HEK293 (cell line): ENCODE results near the gene ZDHHC1.

Experiments
- CTCF ChIA-PET: fragments of 350-600 bp; formaldehyde crosslinking; extraction: SDS; loops from one replicate; lab custom pipeline; 2021; ENCODE audit warnings: antibody characterized with exemption; lab: Yijun Ruan, JAX
- POLR2A ChIA-PET: fragments of 300-600 bp; formaldehyde crosslinking; extraction: SDS; loops from one replicate; lab custom pipeline; 2020; ENCODE audit warnings: antibody characterized with exemption, inconsistent platforms; lab: Yijun Ruan, JAX
- H3K27ac ChIP-seq: fragments of 200-500 bp; sonication (Bioruptor generic); 2 replicates; pipeline ENCODE4 v1.5.1; 2014; ENCODE audit warnings: low read depth, low read length, control low read depth, inconsistent platforms; ENCODE audit errors: extremely low read depth
- H3K36me3 ChIP-seq, 2 experiments: fragments of 200-500 bp in 1 of 2; sonication (Bioruptor generic) in 1 of 2; 1 replicate in 1 of 2; 2 replicates in 1 of 2; pipeline ENCODE4 v1.5.1; 2014 to 2017; ENCODE audit warnings: inconsistent platforms in 2 of 2, low read length in 2 of 2; ENCODE audit not compliant: control insufficient read depth in 2 of 2, insufficient read depth in 1 of 2
- H3K4me1 ChIP-seq: fragments of 200-500 bp; sonication (Bioruptor generic); 2 replicates; pipeline ENCODE4 v1.5.1; 2014; ENCODE audit warnings: mild to moderate bottlenecking, low read length, inconsistent platforms; ENCODE audit not compliant: control insufficient read depth, insufficient read depth
- H3K4me3 ChIP-seq: 2 replicates; pipeline ENCODE4 v1.5.1; 2011; ENCODE audit warnings: low read depth, mild to moderate bottlenecking, control low read depth, low read length, moderate library complexity
- H3K9me3 ChIP-seq: fragments of 200-500 bp; sonication (Bioruptor generic); 2 replicates; pipeline ENCODE4 v1.5.1; 2014; ENCODE audit warnings: low read depth, low read length, inconsistent platforms; ENCODE audit not compliant: control insufficient read depth, insufficient read depth
- EGR2 ChIP-seq: fragments of 450-650 bp; formaldehyde crosslinking; IDR thresholded peaks from 2 replicates; pipeline ENCODE4 v1.5.1; 2016; ENCODE audit warnings: low read depth, missing biosample characterization, missing genetic modification characterization
- HOXA7 ChIP-seq: sonication (generic); formaldehyde crosslinking; IDR thresholded peaks from 2 replicates; pipeline ENCODE4 v1.8.1; 2022; ENCODE audit warnings: missing genetic modification reagents, borderline replicate concordance
- HOXC10 ChIP-seq: sonication (generic); formaldehyde crosslinking; IDR thresholded peaks from 2 replicates; pipeline ENCODE4 v1.8.1; 2023; ENCODE audit warnings: mild to moderate bottlenecking, missing genetic modification reagents
- REPIN1 ChIP-seq: fragments of 450-650 bp; formaldehyde crosslinking; IDR thresholded peaks from 2 replicates; pipeline ENCODE4 v1.5.1; 2017; ENCODE audit warnings: missing biosample characterization, missing genetic modification characterization, low read depth
- SCRT1 ChIP-seq: fragments of 450-650 bp; formaldehyde crosslinking; IDR thresholded peaks from 2 replicates; pipeline ENCODE4 v1.5.1; 2016; ENCODE audit warnings: missing biosample characterization, missing genetic modification characterization, borderline replicate concordance
- ZBTB1 ChIP-seq: fragments of 450-650 bp; formaldehyde crosslinking; IDR thresholded peaks from 2 replicates; pipeline ENCODE4 v1.5.1; 2016; ENCODE audit warnings: missing biosample characterization, missing genetic modification characterization
- ZBTB8A ChIP-seq: fragments of 450-650 bp; formaldehyde crosslinking; IDR thresholded peaks from 2 replicates; pipeline ENCODE4 v1.5.1; 2016; ENCODE audit warnings: missing biosample characterization, missing genetic modification characterization
- ZIC2 ChIP-seq: fragments of 450-650 bp; formaldehyde crosslinking; IDR thresholded peaks from 2 replicates; pipeline ENCODE4 v1.5.1; 2016; ENCODE audit warnings: missing biosample characterization, missing genetic modification characterization
- ZNF121 ChIP-seq: fragments of 450-650 bp; formaldehyde crosslinking; IDR thresholded peaks from 2 replicates; pipeline ENCODE4 v1.5.1; 2016; ENCODE audit warnings: missing biosample characterization, missing genetic modification characterization
- ZNF132 ChIP-seq: fragments of 450-650 bp; formaldehyde crosslinking; IDR thresholded peaks from 2 replicates; pipeline ENCODE4 v1.5.1; 2017; ENCODE audit warnings: missing biosample characterization, missing genetic modification characterization, borderline replicate concordance
- ZNF174 ChIP-seq: fragments of 450-650 bp; formaldehyde crosslinking; IDR thresholded peaks from 2 replicates; pipeline ENCODE4 v1.5.0; 2017; ENCODE audit warnings: missing biosample characterization, mild to moderate bottlenecking, missing genetic modification characterization
- ZNF473 ChIP-seq: fragments of 450-650 bp; formaldehyde crosslinking; IDR thresholded peaks from 2 replicates; pipeline ENCODE4 v1.5.1; 2017; ENCODE audit warnings: missing biosample characterization, missing genetic modification characterization
- ZNF48 ChIP-seq: fragments of 450-650 bp; formaldehyde crosslinking; IDR thresholded peaks from 2 replicates; pipeline ENCODE4 v1.5.1; 2016; ENCODE audit warnings: missing biosample characterization, missing genetic modification characterization
- ZNF544 ChIP-seq: fragments of 450-650 bp; formaldehyde crosslinking; IDR thresholded peaks from 2 replicates; pipeline ENCODE4 v1.5.0; 2017; ENCODE audit warnings: missing biosample characterization, missing genetic modification characterization
- ZNF610 ChIP-seq: fragments of 450-650 bp; formaldehyde crosslinking; IDR thresholded peaks from 2 replicates; pipeline ENCODE4 v1.5.1; 2016; ENCODE audit warnings: missing biosample characterization, missing genetic modification characterization, borderline replicate concordance
- ZNF621 ChIP-seq: fragments of 450-650 bp; formaldehyde crosslinking; IDR thresholded peaks from 2 replicates; pipeline ENCODE4 v1.5.1; 2017; ENCODE audit warnings: missing biosample characterization, missing genetic modification characterization
- ZNF747 ChIP-seq: fragments of 450-650 bp; formaldehyde crosslinking; IDR thresholded peaks from 2 replicates; pipeline ENCODE4 v1.5.1; 2016; ENCODE audit warnings: missing biosample characterization, missing genetic modification characterization
- ZNF776 ChIP-seq: fragments of 450-650 bp; formaldehyde crosslinking; IDR thresholded peaks from 2 replicates; pipeline ENCODE4 v1.5.0; 2017; ENCODE audit warnings: missing biosample characterization, missing genetic modification characterization, borderline replicate concordance
- ZXDB ChIP-seq: fragments of 450-650 bp; formaldehyde crosslinking; IDR thresholded peaks from 2 replicates; pipeline ENCODE4 v1.5.1; 2016; ENCODE audit warnings: missing biosample characterization, missing genetic modification characterization
- TF ChIP-seq, protein P1 (sequence below): fragments of 450-650 bp; formaldehyde crosslinking; IDR thresholded peaks from 2 replicates; pipeline ENCODE4 v1.5.1; 2017; ENCODE audit warnings: missing biosample characterization, missing genetic modification characterization
- TF ChIP-seq, protein P2 (sequence below): fragments of 450-650 bp; formaldehyde crosslinking; IDR thresholded peaks from 2 replicates; pipeline ENCODE4 v1.5.1; 2016; ENCODE audit warnings: missing biosample characterization, missing genetic modification characterization
- TF ChIP-seq, protein P3 (sequence below): fragments of 450-650 bp; formaldehyde crosslinking; IDR thresholded peaks from 2 replicates; pipeline ENCODE4 v1.5.1; 2016; ENCODE audit warnings: missing biosample characterization, missing genetic modification characterization, borderline replicate concordance

ZDHHC1 gene

DNA sequence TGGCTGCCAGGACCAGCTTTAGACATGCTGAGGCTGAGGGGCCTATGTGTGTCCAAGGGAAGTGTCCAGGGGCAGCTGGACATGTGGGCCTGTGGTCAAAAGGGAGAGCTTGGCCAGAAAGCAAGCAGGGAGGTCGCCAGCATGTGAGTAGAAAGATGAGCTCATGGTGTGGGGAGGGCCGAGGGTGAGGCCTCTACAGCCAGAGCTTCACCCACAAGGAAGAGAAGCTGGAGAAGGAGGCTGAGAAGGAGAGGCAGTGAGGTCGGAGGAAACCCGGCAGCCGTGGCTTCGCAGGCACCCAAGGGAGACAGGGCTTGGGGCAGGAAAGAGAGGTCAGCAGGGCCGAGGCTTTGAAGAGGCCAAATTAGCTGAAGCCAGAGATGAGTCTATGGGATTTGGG lies 10.7 kb upstream of the ZDHHC1 start:
- Histone ChIP-seq H3K27ac (no peak overlapping the region), H3K36me3 (no peaks in the 10 kb centered on the region), H3K9me3 (no peaks in the 10 kb centered on the region), H3K4me1 (no peaks in the 10 kb centered on the region; the same call in 1 of the 2 replicates), H3K4me3 (no peak overlapping the region)
- ChIA-PET POLR2A (no interaction called here), CTCF (interaction anchor here (0.6 to 7.1 kb wide), 17 partner anchors 8 to 166 kb away, joined by 3 to 99 read pairs (median 5); partner anchors contain the start of genes KCTD19 and LRRC36)
- TF ChIP-seq ZBTB8A (tag by site-specific recombination) (no peak), HOXC10 (no peak), ZNF132 (tag by site-specific recombination) (no peak), ZNF48 (no peak)
- TF ChIP-seq, protein P1, sequence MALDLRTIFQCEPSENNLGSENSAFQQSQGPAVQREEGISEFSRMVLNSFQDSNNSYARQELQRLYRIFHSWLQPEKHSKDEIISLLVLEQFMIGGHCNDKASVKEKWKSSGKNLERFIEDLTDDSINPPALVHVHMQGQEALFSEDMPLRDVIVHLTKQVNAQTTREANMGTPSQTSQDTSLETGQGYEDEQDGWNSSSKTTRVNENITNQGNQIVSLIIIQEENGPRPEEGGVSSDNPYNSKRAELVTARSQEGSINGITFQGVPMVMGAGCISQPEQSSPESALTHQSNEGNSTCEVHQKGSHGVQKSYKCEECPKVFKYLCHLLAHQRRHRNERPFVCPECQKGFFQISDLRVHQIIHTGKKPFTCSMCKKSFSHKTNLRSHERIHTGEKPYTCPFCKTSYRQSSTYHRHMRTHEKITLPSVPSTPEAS (tag by site-specific recombination) = no peak

DNA sequence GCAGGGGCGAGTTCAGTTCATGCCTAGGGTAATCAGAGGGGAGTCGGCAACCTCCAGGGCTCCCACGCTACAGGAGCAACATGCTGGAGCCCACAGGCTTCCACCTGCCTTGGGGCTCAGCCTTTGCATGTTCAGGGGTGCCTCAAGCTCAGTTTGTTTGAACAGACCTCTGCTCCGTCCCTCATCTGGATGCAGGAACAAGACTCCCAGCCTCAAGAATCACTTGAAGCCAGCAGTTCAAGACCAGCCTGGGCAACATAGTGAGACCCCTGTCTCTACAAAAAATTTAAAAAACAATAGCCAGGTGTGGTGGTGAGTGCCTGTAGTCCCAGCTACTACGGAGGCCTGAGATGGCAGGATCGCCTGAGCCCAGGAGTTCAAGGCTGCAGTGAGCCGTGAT lies 9.7 kb upstream of the ZDHHC1 start:
- POLR2A ChIA-PET = no interaction called here
- no peak overlapping the region for H3K27ac ChIP-seq
- no peak overlapping the region for H3K4me3 ChIP-seq

DNA sequence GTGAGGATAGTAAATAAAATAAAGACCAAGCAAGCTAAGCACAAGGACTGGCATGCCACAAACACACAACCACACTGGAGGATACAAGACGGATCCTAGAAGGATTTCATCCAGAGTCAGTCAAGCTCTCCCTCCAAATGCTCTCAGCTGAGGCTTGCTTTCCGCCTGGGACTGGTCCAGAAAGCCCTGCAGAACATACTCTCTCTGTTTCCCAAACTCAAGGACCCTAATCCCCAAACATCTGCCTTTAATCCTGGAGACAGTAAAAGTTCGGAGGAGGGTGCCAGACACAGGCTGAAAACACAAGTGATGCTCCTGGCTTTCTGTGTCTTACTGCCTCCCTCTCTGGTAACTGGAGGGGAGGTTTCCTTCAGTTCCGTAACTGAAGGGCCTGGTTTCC lies 9.3 kb upstream of the ZDHHC1 start:
- no peak overlapping the region for H3K27ac ChIP-seq
- TF ChIP-seq ZBTB1 (tag by site-specific recombination) = no peak
- no peak for TF ChIP-seq ZNF544 (tag by site-specific recombination)
- TF ChIP-seq REPIN1 (tag by site-specific recombination) = no peak
- TF ChIP-seq ZNF776 (tag by site-specific recombination) = no peak
- TF ChIP-seq ZXDB (tag by site-specific recombination) = no peak
- TF ChIP-seq ZNF610 (tag by site-specific recombination) = no peak
- TF ChIP-seq, all 188 proteins: peak for 0
- Histone ChIP-seq H3K9me3 (no peaks in the 10 kb centered on the region), H3K4me1 (no peaks in the 10 kb centered on the region; the same call in 1 of the 2 replicates), H3K36me3 (no peaks in the 10 kb centered on the region), H3K4me3 (no peak overlapping the region)
- ChIA-PET CTCF (interaction anchor here (0.6 to 7.1 kb wide), 9 partner anchors 8 to 316 kb away, joined by 3 to 99 read pairs (median 4); partner anchors contain the start of genes ATP6V0D1, KCTD19, LRRC36 and PHAF1), POLR2A (no interaction called here)

More for the DNA sequence above, 9.7 kb upstream of the ZDHHC1 start:
- CTCF ChIA-PET = interaction anchor here (0.6 to 7.1 kb wide), 10 partner anchors 9 to 316 kb away, joined by 3 to 99 read pairs (median 6); partner anchors contain the start of genes KCTD19, LRRC36 and PHAF1
- TF ChIP-seq EGR2 (no peak), ZNF121 (0 out of 2 replicates have a peak, but pooled peaks have one; percentile 41)
- TF ChIP-seq, protein P2, sequence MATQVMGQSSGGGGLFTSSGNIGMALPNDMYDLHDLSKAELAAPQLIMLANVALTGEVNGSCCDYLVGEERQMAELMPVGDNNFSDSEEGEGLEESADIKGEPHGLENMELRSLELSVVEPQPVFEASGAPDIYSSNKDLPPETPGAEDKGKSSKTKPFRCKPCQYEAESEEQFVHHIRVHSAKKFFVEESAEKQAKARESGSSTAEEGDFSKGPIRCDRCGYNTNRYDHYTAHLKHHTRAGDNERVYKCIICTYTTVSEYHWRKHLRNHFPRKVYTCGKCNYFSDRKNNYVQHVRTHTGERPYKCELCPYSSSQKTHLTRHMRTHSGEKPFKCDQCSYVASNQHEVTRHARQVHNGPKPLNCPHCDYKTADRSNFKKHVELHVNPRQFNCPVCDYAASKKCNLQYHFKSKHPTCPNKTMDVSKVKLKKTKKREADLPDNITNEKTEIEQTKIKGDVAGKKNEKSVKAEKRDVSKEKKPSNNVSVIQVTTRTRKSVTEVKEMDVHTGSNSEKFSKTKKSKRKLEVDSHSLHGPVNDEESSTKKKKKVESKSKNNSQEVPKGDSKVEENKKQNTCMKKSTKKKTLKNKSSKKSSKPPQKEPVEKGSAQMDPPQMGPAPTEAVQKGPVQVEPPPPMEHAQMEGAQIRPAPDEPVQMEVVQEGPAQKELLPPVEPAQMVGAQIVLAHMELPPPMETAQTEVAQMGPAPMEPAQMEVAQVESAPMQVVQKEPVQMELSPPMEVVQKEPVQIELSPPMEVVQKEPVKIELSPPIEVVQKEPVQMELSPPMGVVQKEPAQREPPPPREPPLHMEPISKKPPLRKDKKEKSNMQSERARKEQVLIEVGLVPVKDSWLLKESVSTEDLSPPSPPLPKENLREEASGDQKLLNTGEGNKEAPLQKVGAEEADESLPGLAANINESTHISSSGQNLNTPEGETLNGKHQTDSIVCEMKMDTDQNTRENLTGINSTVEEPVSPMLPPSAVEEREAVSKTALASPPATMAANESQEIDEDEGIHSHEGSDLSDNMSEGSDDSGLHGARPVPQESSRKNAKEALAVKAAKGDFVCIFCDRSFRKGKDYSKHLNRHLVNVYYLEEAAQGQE (tag by site-specific recombination) = no peak
- H3K36me3 ChIP-seq = no peaks in the 10 kb centered on the region
- H3K9me3 ChIP-seq = no peaks in the 10 kb centered on the region
- H3K4me1 ChIP-seq = no peaks in the 10 kb centered on the region; the same call in 1 of the 2 replicates

DNA sequence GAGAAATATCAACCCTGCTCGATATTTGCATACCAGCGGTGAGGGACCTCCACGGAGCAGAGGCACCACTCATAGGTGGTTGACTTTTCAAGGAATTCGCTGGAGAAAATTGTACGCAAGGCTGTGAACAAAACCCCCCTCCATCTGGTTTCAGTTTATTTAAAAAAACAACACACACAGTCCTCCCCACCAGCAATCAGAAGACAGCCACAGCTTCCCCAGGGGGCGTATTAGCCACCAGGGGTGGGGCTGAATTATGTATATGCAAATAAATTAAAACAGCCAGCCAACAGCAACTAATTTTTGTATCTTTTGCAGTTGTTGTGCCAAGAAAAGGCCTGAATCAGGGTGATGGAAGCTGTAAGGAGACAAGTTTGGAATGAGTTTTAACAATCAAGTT lies 8.8 kb upstream of the ZDHHC1 start:
- POLR2A ChIA-PET = no interaction called here
- CTCF ChIA-PET = interaction anchor here (0.6 to 7.1 kb wide), 8 partner anchors 8 to 164 kb away, joined by 3 to 99 read pairs (median 3); partner anchors contain the start of genes ATP6V0D1, KCTD19 and LRRC36
- Histone ChIP-seq H3K4me1 (no peaks in the 10 kb centered on the region; the same call in 1 of the 2 replicates), H3K27ac (no peak overlapping the region), H3K9me3 (no peaks in the 10 kb centered on the region), H3K4me3 (no peak overlapping the region), H3K36me3 (no peaks in the 10 kb centered on the region)
- TF ChIP-seq HOXA7 (no peak), ZNF174 (tag by site-specific recombination) (no peak), SCRT1 (tag by site-specific recombination) (no peak), ZNF473 (tag by site-specific recombination) (no peak), ZNF621 (tag by site-specific recombination) (no peak), ZNF747 (tag by site-specific recombination) (no peak), ZIC2 (tag by site-specific recombination) (no peak)
- TF ChIP-seq, protein P3, sequence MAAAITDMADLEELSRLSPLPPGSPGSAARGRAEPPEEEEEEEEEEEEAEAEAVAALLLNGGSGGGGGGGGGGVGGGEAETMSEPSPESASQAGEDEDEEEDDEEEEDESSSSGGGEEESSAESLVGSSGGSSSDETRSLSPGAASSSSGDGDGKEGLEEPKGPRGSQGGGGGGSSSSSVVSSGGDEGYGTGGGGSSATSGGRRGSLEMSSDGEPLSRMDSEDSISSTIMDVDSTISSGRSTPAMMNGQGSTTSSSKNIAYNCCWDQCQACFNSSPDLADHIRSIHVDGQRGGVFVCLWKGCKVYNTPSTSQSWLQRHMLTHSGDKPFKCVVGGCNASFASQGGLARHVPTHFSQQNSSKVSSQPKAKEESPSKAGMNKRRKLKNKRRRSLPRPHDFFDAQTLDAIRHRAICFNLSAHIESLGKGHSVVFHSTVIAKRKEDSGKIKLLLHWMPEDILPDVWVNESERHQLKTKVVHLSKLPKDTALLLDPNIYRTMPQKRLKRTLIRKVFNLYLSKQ (tag by site-specific recombination) = no peak
